HFF-Myc (cell line): ENCODE data around the gene ATP11A.

Experiments
- DNase-seq: peaks from one replicate; pipeline ENCODE4 v3.0.0-alpha.2; 2011; ENCODE audit warnings: low read depth; ENCODE audit errors: extremely low read depth
- H3K4me3 ChIP-seq: replicated peaks from 2 replicates; pipeline ENCODE4 v1.5.1; 2011; ENCODE audit warnings: low read depth, mild to moderate bottlenecking, control low read depth, low read length
- TF ChIP-seq, protein P1 (sequence below): IDR thresholded peaks from 2 replicates; pipeline ENCODE4 v1.5.1; 2012; ENCODE audit warnings: mild to moderate bottlenecking, low read depth, low read length, control low read depth; ENCODE audit errors: missing control alignments

ATP11A gene

DNA sequence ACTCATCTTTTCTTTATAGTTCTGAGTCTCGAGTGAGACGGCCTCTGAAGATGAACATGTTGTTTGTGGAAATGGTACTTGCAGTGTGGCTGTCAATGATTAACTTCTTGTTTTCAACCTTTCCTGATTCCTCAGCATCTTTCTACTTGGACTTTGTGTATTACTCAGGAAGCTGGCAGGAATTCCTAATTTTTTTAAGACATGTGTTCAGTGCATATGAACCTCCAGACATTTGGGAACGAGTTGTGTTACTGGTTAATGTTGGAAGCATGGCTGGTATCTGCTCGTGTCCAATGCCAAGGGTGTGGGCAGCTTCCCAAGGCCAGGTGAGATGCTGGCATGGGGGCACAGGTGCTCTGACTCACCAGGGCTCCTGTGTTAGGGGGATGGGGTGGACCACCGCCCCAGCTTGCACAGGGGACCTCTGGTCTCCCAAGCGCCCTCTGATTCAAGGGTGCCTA is 218.1 kb downstream of the ATP11A start:
- no peak for DNase-seq
- no peak overlapping the region for H3K4me3 ChIP-seq
- TF ChIP-seq, protein P1, sequence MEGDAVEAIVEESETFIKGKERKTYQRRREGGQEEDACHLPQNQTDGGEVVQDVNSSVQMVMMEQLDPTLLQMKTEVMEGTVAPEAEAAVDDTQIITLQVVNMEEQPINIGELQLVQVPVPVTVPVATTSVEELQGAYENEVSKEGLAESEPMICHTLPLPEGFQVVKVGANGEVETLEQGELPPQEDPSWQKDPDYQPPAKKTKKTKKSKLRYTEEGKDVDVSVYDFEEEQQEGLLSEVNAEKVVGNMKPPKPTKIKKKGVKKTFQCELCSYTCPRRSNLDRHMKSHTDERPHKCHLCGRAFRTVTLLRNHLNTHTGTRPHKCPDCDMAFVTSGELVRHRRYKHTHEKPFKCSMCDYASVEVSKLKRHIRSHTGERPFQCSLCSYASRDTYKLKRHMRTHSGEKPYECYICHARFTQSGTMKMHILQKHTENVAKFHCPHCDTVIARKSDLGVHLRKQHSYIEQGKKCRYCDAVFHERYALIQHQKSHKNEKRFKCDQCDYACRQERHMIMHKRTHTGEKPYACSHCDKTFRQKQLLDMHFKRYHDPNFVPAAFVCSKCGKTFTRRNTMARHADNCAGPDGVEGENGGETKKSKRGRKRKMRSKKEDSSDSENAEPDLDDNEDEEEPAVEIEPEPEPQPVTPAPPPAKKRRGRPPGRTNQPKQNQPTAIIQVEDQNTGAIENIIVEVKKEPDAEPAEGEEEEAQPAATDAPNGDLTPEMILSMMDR, result no peak

DNA sequence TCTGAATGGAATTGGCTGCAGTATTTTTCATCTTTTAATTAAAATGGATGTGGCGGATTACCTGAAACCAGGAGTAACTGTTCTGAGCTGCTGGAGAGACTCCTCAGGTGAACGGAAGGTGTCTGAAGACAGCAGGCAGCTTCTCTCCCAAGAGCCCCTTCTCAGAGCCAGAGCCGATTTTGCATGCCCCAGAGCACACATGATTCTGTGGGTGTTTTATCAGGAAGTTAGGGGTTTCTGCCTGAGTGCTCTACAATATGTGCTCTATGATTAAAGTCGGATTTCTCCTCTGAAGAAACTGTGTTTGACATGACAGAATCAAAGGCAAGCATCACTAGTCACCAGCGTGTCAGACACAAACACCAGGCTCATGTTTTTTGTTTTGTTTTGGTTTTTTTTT is 218.5 kb downstream of the ATP11A start:
- TF ChIP-seq, protein P1, result no peak
- H3K4me3 ChIP-seq, result no peak overlapping the region
- DNase-seq, result no peak

DNA sequence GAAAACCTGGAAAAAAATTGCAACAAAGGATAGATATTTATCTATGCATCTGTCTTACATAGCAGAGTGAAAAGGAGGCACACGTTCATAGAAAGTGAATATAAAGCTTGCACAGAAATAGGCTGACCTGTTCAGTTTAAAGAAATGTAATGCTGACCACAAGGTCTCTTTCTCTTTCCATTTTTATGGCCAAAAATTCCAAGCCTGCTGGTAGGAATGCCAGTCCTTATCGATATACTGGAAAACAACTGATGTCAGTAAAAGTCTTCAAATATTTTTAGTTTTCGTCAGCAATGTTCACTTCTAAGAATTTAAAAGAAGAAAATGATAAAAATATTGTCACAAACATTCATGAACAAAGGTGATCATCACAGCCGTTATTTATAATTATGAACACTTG is 220.2 kb downstream of the ATP11A start:
- H3K4me3 ChIP-seq, result no peak overlapping the region
- no peak for DNase-seq
- TF ChIP-seq, protein P1, result no peak

DNA sequence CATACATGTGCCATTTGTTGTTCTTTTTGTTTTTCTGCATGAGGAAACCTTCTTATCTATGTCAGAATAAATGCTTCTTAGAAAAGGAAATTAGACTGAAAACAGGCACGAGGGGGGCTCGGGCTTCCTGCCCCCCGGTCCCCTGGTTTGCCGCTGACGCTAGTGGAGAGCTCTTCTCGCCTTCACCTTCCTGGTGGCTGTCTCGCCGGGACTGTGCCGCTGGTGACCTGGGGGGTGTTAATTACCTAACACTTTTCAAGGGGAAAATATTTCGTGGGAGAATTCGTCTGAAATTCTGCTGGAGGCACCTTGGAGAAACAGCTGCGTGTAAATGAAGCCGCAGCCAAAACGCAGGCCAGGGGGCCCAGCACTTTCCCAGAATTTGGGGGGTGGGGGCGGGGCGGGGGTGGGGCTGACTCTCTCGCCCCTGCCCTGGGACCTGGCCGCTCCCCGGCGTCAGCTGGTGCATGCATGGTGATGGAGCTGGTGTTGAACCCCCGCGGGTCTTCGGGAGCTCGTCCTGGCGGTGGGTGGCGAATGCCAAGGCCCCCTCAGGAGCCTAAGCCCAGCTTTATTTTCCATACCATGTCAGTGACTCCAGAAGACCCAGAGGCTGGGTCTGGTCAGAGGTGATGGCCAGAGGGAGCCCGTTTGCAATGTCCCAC is 220.9 kb downstream of the ATP11A start:
- no peak for DNase-seq
- H3K4me3 ChIP-seq, result no peak overlapping the region
- TF ChIP-seq, protein P1, result no peak

DNA sequence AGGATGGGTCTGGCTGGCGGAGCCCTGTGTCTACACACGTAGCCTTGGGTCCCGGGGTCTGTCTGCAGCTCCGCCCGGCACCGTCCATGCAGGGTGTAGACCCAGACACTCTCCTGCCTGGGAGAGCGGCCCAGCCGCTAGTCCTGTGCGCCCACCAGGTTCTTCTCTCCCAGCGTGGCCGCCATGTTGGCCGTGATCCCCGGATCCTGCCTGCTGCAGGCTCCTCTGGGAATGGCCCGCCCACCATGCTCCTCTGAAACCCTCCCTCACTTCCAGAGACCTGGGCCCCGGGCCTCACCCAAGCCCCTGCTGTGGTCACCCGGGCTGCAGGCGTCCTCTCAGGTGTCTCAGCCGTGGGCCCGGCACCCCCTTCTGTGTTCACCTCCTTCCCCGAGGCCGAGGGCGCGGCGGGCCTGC is 221.5 kb downstream of the ATP11A start:
- TF ChIP-seq, protein P1, result no peak
- no peak for DNase-seq
- no peak overlapping the region for H3K4me3 ChIP-seq

DNA sequence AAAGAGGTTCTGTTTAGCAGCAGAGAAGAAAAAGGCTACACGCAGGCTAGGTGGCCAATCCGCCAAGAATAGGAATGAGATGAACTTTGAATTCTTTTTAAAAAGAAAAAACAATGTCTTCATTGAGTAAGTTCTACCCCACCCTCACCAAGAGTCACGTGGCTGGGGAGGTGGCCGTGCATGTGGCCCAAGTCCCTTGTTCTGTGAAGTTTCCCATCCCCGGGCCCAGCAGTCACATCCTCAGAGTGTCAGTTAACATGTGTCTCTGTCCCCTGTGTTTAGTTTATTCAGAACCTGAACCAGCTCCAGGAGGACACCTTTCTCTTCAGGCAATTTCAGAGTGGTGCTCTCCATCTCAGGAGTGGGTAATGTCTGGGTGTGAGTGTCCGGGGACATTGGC is 222.0 kb downstream of the ATP11A start:
- TF ChIP-seq, protein P1, result no peak
- no peak for DNase-seq
- H3K4me3 ChIP-seq, result no peak overlapping the region

DNA sequence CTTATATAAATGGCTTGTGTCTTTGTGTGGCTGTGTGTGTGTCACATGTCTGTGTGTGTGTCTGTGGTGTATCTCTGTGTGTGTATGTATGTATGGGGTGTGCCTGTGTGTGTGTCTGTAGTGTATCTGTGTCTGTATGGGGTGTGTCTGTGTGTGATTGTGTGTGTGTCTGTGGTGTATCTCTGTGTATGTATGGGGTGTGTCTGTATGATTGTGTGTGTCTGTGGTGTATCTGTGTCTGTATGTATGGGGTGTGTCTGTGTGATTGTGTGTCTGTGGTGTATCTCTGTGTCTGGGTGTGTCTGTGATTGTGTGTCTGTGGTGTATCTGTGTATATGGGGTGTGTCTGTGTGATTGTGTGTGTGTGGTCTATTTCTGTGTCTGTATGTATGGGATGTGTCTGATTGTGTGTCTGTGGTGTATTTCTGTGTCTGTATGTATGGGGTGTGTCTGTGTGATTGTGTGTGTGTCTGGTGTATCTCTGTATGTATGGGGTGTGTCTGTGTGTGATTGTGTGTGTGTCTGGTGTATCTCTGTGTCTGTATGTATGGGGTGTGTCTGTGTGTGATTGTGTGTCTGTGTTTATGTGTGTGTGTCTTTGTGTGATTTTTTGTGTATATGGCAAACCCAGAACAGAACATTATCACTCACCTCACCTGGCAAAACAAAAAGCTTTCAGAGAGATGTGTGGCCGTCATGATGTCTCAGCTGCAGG is 223.0 kb downstream of the ATP11A start:
- no peak for DNase-seq
- no peak overlapping the region for H3K4me3 ChIP-seq
- TF ChIP-seq, protein P1, result no peak
